Measurements from ENCODE around the gene MAGI3.

GRCh38 chr1:113721010-113721409 is 330.7 kb downstream of the MAGI3 start:
- TF ChIP-seq CTCF (conservative IDR thresholded peaks at IDR 0.05; ENCODE audit: low read length) (no peak), EZH2phosphoT487 (IDR thresholded peaks at IDR 0.05; ENCODE audit: borderline replicate concordance) (no peak)

Data from Loucy (cell line).